Subcutaneous abdominal adipose tissue (tissue), 5 donors: ENCODE measurements around the gene RIT1.

Experiments used
- H3K27ac ChIP-seq: one replicate; pipeline ENCODE4 v1.7.0; 2013; ENCODE audit warnings: low read depth, mild to moderate bottlenecking, inconsistent platforms, low read length, moderate library complexity
- H3K27me3 ChIP-seq, 5 donors: one replicate each; pipeline ENCODE4 v1.7.0; 2013; ENCODE audit warnings: low read length in 5 of 5, inconsistent platforms in 1 of 5; ENCODE audit not compliant: control insufficient read depth in 5 of 5, insufficient read depth in 4 of 5
- H3K36me3 ChIP-seq, 5 donors: one replicate each; pipeline ENCODE4 v1.7.0; 2013; ENCODE audit warnings: low read length in 5 of 5; ENCODE audit not compliant: control insufficient read depth in 5 of 5, insufficient read depth in 5 of 5
- H3K4me1 ChIP-seq, 5 donors: one replicate each; pipeline ENCODE4 v1.7.0; 2013; ENCODE audit warnings: low read length in 5 of 5, mild to moderate bottlenecking in 3 of 5, moderate library complexity in 1 of 5; ENCODE audit not compliant: control insufficient read depth in 5 of 5, insufficient read depth in 5 of 5
- H3K4me3 ChIP-seq, 5 donors: one replicate each; pipeline ENCODE4 v1.7.0; 2013; ENCODE audit warnings: low read length in 5 of 5, low read depth in 1 of 5
- H3K9ac ChIP-seq, 5 donors: one replicate each; pipeline ENCODE4 v1.7.0; 2013; ENCODE audit warnings: low read length in 5 of 5, mild to moderate bottlenecking in 4 of 5, moderate library complexity in 3 of 5
- H3K9me3 ChIP-seq, 5 donors: one replicate each; pipeline ENCODE4 v1.7.0; 2013; ENCODE audit warnings: low read length in 5 of 5; ENCODE audit not compliant: control insufficient read depth in 5 of 5
- donor health status: healthy.
- donor health status: healthy.
- donor health status: healthy.
- donor health status: healthy.
- donor health status: healthy.

Gene RIT1

GRCh38 chr1:155884031-155884960, 26.9 kb downstream of the RIT1 start:
- no peak overlapping the region for H3K27ac ChIP-seq
- H3K9me3 ChIP-seq = no peaks in the 10 kb centered on the region
- H3K9ac ChIP-seq = no peak overlapping the region
- no peak overlapping the region for H3K4me3 ChIP-seq
- no peaks in the 10 kb centered on the region for H3K4me1 ChIP-seq
- no peaks in the 10 kb centered on the region for H3K27me3 ChIP-seq
- peaks cover 0 to 12% (median 4%) of the 10 kb centered on the region in 5 donors for H3K36me3 ChIP-seq

GRCh38 chr1:155882766-155883165, 28.4 kb downstream of the RIT1 start:
- Histone ChIP-seq H3K27me3 (no peaks in the 10 kb centered on the region), H3K4me1 (no peaks in the 10 kb centered on the region), H3K36me3 (peaks cover 0 to 12% (median 4%) of the 10 kb centered on the region in 5 donors), H3K27ac (no peak overlapping the region), H3K9me3 (no peaks in the 10 kb centered on the region), H3K9ac (no peak overlapping the region), H3K4me3 (no peak overlapping the region)

- H3K36me3 ChIP-seq = peaks cover 0 to 12% (median 4%) of the 10 kb centered on the region in 5 donors
- no peak overlapping the region for H3K9ac ChIP-seq
- no peaks in the 10 kb centered on the region for H3K4me1 ChIP-seq
- H3K27me3 ChIP-seq = no peaks in the 10 kb centered on the region
- H3K9me3 ChIP-seq = no peaks in the 10 kb centered on the region
- H3K27ac ChIP-seq = no peak overlapping the region
- H3K4me3 ChIP-seq = no peak overlapping the region
Measured at GRCh38 chr1:155882235-155882634, 28.9 kb downstream of the RIT1 start.

GRCh38 chr1:155880950-155881349, 30.2 kb downstream of the RIT1 start:
- H3K27me3 ChIP-seq = no peaks in the 10 kb centered on the region
- peaks cover 0 to 12% (median 4%) of the 10 kb centered on the region in 5 donors for H3K36me3 ChIP-seq
- H3K9me3 ChIP-seq = no peaks in the 10 kb centered on the region
- no peak overlapping the region for H3K4me3 ChIP-seq
- H3K9ac ChIP-seq = no peak overlapping the region
- H3K27ac ChIP-seq = no peak overlapping the region
- H3K4me1 ChIP-seq = no peaks in the 10 kb centered on the region

- H3K4me3 ChIP-seq = no peak overlapping the region
- H3K27ac ChIP-seq = no peak overlapping the region
- H3K4me1 ChIP-seq = no peaks in the 10 kb centered on the region
- no peaks in the 10 kb centered on the region for H3K9me3 ChIP-seq
- H3K9ac ChIP-seq = no peak overlapping the region
- no peaks in the 10 kb centered on the region for H3K27me3 ChIP-seq
- H3K36me3 ChIP-seq = peaks cover 0 to 12% (median 4%) of the 10 kb centered on the region in 5 donors
Measured at GRCh38 chr1:155880251-155880650, 30.9 kb downstream of the RIT1 start.

- Histone ChIP-seq H3K4me3 (no peak overlapping the region), H3K9me3 (no peaks in the 10 kb centered on the region), H3K36me3 (peaks cover 0 to 12% (median 4%) of the 10 kb centered on the region in 5 donors), H3K9ac (no peak overlapping the region), H3K27me3 (no peaks in the 10 kb centered on the region), H3K27ac (no peak overlapping the region), H3K4me1 (no peaks in the 10 kb centered on the region)
Measured at GRCh38 chr1:155877945-155878344, 33.2 kb downstream of the RIT1 start.

GRCh38 chr1:155873860-155874259, 37.3 kb downstream of the RIT1 start:
- H3K9ac ChIP-seq = no peak overlapping the region
- H3K36me3 ChIP-seq = no peaks in the 10 kb centered on the region
- no peak overlapping the region for H3K27ac ChIP-seq
- no peaks in the 10 kb centered on the region for H3K9me3 ChIP-seq
- no peaks in the 10 kb centered on the region for H3K27me3 ChIP-seq
- no peak overlapping the region for H3K4me3 ChIP-seq
- no peaks in the 10 kb centered on the region for H3K4me1 ChIP-seq

GRCh38 chr1:155872527-155872926, 38.6 kb downstream of the RIT1 start:
- H3K27ac ChIP-seq = no peak overlapping the region
- no peak overlapping the region for H3K9ac ChIP-seq
- no peak overlapping the region for H3K4me3 ChIP-seq
- no peaks in the 10 kb centered on the region for H3K27me3 ChIP-seq
- H3K36me3 ChIP-seq = peaks cover 0 to 2% (median 0%) of the 10 kb centered on the region in 5 donors
- H3K4me1 ChIP-seq = no peaks in the 10 kb centered on the region
- H3K9me3 ChIP-seq = no peaks in the 10 kb centered on the region

GRCh38 chr1:155871390-155871789, 39.8 kb downstream of the RIT1 start:
- Histone ChIP-seq H3K4me3 (no peak overlapping the region), H3K27me3 (no peaks in the 10 kb centered on the region), H3K9ac (no peak overlapping the region), H3K27ac (no peak overlapping the region), H3K4me1 (no peaks in the 10 kb centered on the region), H3K9me3 (no peaks in the 10 kb centered on the region), H3K36me3 (peaks cover 0 to 2% (median 0%) of the 10 kb centered on the region in 5 donors)

GRCh38 chr1:155867766-155868165, 43.4 kb downstream of the RIT1 start:
- H3K36me3 ChIP-seq = peaks cover 0 to 2% (median 0%) of the 10 kb centered on the region in 5 donors
- H3K27ac ChIP-seq = no peak overlapping the region
- no peak overlapping the region for H3K9ac ChIP-seq
- H3K4me3 ChIP-seq = no peak overlapping the region
- H3K27me3 ChIP-seq = no peaks in the 10 kb centered on the region
- H3K9me3 ChIP-seq = no peaks in the 10 kb centered on the region
- no peaks in the 10 kb centered on the region for H3K4me1 ChIP-seq
